ENCODE results near the gene VPS72. TPM values are rescaled to one million over a fixed set of nuclear protein-coding genes. Genes with fewer than 3 reads are reported as not detected.

VPS72 gene
- polyA plus RNA-seq, 1 of the 3 experiments (the other 2 are of a cell fraction): 80.2 TPM

DNA sequence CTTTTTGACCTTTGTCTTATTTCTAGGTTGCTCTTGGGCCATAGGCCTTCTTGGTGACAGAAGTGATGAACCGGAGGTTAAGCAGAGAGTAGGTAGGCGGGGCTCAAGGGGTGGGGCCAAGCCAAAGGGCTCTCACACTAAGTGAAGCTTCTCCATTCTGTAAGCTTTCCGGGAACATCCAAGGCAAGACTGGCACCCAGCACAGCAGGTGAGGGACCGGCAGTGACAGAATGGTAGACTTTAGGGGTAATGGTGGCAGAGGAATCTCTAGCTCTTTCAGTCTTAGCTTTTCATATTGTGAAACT, 33.5 kb downstream of the VPS72 start, which contains the start of gene TNFAIP8L2:
Gene TNFAIP8L2, plus strand, starts transcription at position 135 of the 305 bp plus-strand sequence. CDS start 2,049 bp downstream, outside the sequence.
- 79% methylated on average over 4 of the region's 4 CpGs for WGBS (ENCODE audit: low lambda C conversion rate)

More for the DNA sequence above, 33.5 kb downstream of the VPS72 start, which contains the start of gene TNFAIP8L2:
- Histone ChIP-seq H4K20me1 (ENCODE audit: insufficient read depth) (no peaks in the 10 kb centered on the region), H3F3A (replicated peaks; ENCODE audit: insufficient read depth) (peaks cover 5% of the 10 kb centered on the region), H3K79me2 (ENCODE audit: insufficient read depth) (no peaks in the 10 kb centered on the region), H3K27me3 (ENCODE audit: insufficient read depth) (no peaks in the 10 kb centered on the region), H3K4me1 (ENCODE audit: control insufficient read depth in 1 of 2, insufficient read depth in 2 of 2, low read depth in 1 of 2, low read length in 1 of 2) (no peaks in the 10 kb centered on the region), H2AFZ (ENCODE audit: low read depth) (no peak within 1 kb of the TSS), H3K9me2 (no peaks in the 10 kb centered on the region), H3K9me3 (no peaks in the 10 kb centered on the region), H3K9ac (no peak within 1 kb of the TSS), H3K27ac (ENCODE audit: low read depth in 2 of 2, low read length in 1 of 2) (no peak within 1 kb of the TSS), H3K4me3 (ENCODE audit: low read depth in 2 of 2, low read length in 1 of 2) (no peak within 1 kb of the TSS), H3K4me2 (no peak within 1 kb of the TSS), H3K36me3 (replicated peaks in 1 of 2; ENCODE audit: control insufficient read depth in 1 of 2, insufficient read depth in 2 of 2, low read length in 1 of 2) (peaks cover 9 to 33% of the 10 kb centered on the region in 2 experiments)
- no peak for TF ChIP-seq FOXM1 (IDR thresholded peaks at IDR 0.05; ENCODE audit: low read depth)
- no peak for TF ChIP-seq NRF1 (IDR thresholded peaks at IDR 0.05; ENCODE audit: low read depth, low read length)
- TF ChIP-seq MEF2A (IDR thresholded peaks at IDR 0.05; ENCODE audit: borderline replicate concordance, low read depth): no peak
- TF ChIP-seq FOSL2 (IDR thresholded peaks at IDR 0.05; ENCODE audit: borderline replicate concordance, low read depth): no peak
- no peak for TF ChIP-seq NFIC (IDR thresholded peaks at IDR 0.05; ENCODE audit: borderline replicate concordance)
- TF ChIP-seq, protein P1, sequence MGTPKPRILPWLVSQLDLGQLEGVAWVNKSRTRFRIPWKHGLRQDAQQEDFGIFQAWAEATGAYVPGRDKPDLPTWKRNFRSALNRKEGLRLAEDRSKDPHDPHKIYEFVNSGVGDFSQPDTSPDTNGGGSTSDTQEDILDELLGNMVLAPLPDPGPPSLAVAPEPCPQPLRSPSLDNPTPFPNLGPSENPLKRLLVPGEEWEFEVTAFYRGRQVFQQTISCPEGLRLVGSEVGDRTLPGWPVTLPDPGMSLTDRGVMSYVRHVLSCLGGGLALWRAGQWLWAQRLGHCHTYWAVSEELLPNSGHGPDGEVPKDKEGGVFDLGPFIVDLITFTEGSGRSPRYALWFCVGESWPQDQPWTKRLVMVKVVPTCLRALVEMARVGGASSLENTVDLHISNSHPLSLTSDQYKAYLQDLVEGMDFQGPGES (IDR thresholded peaks at IDR 0.05; ENCODE audit: low read depth, low read length): no peak
- TF ChIP-seq, protein P2, sequence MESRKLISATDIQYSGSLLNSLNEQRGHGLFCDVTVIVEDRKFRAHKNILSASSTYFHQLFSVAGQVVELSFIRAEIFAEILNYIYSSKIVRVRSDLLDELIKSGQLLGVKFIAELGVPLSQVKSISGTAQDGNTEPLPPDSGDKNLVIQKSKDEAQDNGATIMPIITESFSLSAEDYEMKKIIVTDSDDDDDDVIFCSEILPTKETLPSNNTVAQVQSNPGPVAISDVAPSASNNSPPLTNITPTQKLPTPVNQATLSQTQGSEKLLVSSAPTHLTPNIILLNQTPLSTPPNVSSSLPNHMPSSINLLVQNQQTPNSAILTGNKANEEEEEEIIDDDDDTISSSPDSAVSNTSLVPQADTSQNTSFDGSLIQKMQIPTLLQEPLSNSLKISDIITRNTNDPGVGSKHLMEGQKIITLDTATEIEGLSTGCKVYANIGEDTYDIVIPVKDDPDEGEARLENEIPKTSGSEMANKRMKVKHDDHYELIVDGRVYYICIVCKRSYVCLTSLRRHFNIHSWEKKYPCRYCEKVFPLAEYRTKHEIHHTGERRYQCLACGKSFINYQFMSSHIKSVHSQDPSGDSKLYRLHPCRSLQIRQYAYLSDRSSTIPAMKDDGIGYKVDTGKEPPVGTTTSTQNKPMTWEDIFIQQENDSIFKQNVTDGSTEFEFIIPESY (IDR thresholded peaks at IDR 0.05; ENCODE audit: borderline replicate concordance, low read depth): no peak
- TF ChIP-seq, protein P3, sequence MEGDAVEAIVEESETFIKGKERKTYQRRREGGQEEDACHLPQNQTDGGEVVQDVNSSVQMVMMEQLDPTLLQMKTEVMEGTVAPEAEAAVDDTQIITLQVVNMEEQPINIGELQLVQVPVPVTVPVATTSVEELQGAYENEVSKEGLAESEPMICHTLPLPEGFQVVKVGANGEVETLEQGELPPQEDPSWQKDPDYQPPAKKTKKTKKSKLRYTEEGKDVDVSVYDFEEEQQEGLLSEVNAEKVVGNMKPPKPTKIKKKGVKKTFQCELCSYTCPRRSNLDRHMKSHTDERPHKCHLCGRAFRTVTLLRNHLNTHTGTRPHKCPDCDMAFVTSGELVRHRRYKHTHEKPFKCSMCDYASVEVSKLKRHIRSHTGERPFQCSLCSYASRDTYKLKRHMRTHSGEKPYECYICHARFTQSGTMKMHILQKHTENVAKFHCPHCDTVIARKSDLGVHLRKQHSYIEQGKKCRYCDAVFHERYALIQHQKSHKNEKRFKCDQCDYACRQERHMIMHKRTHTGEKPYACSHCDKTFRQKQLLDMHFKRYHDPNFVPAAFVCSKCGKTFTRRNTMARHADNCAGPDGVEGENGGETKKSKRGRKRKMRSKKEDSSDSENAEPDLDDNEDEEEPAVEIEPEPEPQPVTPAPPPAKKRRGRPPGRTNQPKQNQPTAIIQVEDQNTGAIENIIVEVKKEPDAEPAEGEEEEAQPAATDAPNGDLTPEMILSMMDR (IDR thresholded peaks at IDR 0.05): no peak
- TF ChIP-seq EZH2phosphoT487 (IDR thresholded peaks at IDR 0.05; ENCODE audit: borderline replicate concordance, low read depth): no peak
- TF ChIP-seq JUND (IDR thresholded peaks at IDR 0.05): no peak
- TF ChIP-seq SMC3 (IDR thresholded peaks at IDR 0.05; ENCODE audit: low read depth, low read length): no peak
- no peak for TF ChIP-seq USF2 (IDR thresholded peaks at IDR 0.05; ENCODE audit: borderline replicate concordance, low read depth, low read length)
- ChIA-PET POLR2A (interaction anchor here (0.6 kb wide), 1 partner anchor 89 kb away, joined by 3 read pairs; no protein-coding TSS in a partner anchor), CTCF (interaction anchor here (0.6 to 6.6 kb wide), 14 partner anchors 8 to 503 kb away, joined by 3 to 113 read pairs (median 4); partner anchors contain the start of genes CDC42SE1, GABPB2, LYSMD1 and SEMA6C)
- DNase-seq: no peak

Measured in SK-N-SH (cell line).